GM19043 (cell line): ENCODE data around the gene SPINT3.
"Not testable (repeated sequence)": the region's sequence is repeated elsewhere in the genome, so short reads cannot be mapped to it uniquely, and the experiment has no call there.

Experiments
- ATAC-seq: cut with Tn5 transposase; IDR thresholded peaks from one replicate; pipeline ENCODE4 v1.9.1; 2021; ENCODE audit warnings: low read depth; ENCODE audit not compliant: unreplicated experiment

SPINT3 gene

GRCh38 chr20:45503403-45503802 lies 12.0 kb downstream of the SPINT3 start:
- no peak for ATAC-seq

- no peak for ATAC-seq
Measured at GRCh38 chr20:45502561-45502960, 12.9 kb downstream of the SPINT3 start.

- no peak for ATAC-seq
Measured at GRCh38 chr20:45501600-45501999, 13.8 kb downstream of the SPINT3 start.

GRCh38 chr20:45500022-45500421 lies 15.4 kb downstream of the SPINT3 start:
- ATAC-seq = no peak

DNA sequence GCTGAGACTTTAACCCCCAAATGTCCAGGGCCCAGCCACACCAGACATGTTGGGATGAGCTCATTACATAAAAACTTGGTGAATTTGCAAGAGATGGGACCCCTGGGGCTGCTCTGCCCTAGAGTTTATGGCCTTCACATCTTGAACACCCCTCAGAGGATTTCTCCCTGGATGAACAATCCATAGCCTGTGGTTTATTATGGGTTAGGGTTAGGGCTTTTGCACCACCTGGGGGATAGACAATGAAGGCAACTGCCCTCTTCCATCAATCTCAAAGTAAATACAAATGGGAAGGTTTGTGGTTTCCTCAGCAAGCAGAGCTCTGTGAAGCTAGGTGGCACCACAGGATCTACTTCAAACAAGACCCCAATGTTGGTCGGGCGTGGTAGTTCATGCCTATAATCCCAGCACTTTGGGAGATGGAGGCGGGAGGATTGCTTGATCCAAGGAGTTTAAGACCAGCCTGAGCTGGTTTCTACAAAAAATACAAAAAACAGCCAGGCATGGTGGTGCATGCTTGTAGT lies 17.4 kb downstream of the SPINT3 start:
- ATAC-seq = no peak

DNA sequence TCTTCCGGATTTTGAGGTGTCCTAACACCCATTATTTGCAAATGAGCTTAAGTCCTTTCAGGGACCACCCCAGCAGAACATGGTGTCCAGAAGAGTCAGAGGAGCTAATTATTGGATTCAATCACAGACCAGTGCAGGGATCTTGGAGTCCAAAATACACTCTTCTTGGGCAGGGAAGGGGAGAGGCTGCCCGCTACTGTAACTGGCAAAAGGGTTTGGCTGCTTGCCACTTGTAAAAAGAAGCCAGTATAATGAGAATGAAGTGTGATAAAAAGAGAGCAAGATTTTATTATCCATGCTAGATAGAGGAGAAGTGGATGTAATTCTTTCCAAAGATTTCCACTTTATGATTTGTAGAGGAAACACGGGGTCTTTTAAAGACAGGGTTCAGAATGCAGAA lies 19.3 kb downstream of the SPINT3 start:
- no peak for ATAC-seq

- no peak for ATAC-seq
Measured at GRCh38 chr20:45495501-45495941, 19.9 kb downstream of the SPINT3 start.

DNA sequence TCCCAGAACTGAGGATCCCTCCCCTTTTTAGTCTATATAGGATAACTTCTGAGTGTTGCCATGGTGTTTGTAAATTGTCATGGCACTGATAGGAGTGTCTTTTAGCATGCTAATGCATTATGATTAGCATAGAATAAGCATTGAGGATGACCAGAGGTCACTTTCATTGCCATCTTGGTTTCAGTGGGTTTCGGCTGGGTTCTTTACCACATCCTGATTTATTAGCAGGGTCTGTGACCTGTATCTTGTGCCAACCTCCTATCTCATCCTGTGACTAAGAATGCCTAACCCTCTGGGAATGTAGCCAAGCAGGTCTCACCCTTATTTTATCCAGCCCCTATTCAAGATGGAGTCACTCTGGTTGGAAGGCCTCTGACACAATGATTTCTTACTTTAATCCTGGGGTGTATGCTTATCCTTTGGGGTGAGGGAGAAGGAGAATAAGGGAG lies 26.3 kb downstream of the SPINT3 start:
- ATAC-seq = no peak

DNA sequence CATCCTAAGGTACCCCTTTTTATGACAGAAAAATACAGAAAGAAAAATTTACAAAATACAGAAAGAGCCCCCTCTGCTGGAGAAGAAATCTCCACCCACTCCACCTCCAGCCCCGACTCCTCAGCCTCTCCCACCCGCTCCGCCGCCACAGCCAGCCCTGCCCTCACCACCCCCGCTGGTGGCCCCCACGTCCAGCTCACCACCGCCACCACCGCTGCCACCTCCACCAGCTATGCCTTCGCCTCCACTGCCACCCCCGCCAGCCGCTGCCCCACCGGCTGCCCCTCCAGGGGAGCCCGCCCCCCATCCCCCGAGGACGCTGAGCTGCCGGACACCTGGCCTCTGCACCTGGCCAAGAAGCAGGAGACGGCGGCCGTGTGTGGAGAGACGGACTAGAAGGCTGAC lies 28.2 kb downstream of the SPINT3 start:
- ATAC-seq = no peak

DNA sequence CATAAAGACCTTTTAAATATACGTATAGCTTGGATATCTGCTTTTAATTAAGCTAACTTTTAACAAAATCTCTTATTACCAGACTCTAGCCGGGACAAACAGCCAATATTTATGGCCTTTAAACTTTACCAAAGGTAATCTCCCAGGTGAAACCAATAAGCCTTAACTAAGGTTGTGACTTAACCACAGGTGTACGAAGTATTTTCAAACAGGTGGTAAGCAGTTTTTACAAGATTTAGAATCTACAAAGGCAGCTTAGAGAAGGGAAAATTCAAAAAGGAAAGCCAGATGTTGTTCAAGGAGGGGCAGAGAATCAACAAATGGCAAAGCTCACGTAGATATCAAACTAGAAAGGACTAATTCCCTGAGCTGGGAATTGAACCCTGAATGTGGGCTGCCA lies 30.0 kb downstream of the SPINT3 start:
- ATAC-seq = no peak

DNA sequence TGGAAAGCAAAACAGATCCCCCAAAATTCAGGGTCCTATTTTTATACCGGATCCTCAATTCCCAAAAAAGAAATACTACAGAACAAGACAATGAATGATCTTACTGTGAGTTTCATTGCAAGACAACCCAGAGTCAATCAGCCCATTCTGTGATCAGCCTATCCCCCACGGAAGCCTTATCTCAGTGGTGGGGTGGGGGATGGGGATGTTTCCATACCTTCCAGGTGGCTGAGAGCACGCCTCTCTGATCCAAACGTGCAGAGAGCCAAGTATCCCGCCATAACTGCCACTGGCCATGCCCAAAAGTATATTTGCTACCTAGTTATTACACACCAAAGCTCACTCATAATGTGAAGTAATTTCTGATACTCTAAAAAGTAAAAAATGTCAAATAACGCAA lies 30.7 kb downstream of the SPINT3 start:
- no peak for ATAC-seq

DNA sequence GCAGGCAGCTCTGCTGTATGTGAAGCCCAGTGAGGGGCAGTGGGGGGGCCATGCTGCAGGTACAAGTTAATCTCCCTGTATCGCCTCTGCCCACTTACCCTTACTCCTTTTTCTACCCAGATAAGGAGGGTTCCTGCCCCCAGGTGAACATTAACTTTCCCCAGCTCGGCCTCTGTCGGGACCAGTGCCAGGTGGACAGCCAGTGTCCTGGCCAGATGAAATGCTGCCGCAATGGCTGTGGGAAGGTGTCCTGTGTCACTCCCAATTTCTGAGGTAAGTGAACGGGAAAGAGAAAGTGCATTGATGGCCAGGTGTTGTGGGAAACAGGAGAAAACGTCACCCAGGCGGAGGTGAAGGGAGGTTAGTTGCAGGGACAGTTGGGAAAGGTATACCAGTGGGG lies 35.6 kb downstream of the SPINT3 start:
- no peak for ATAC-seq

GRCh38 chr20:45477530-45478148 lies 37.8 kb downstream of the SPINT3 start:
- not testable (repeated sequence) for ATAC-seq

- ATAC-seq = not testable (repeated sequence)
Measured at GRCh38 chr20:45472286-45472685, 43.1 kb downstream of the SPINT3 start.

- ATAC-seq = no peak
Measured at GRCh38 chr20:45470937-45471336, 44.5 kb downstream of the SPINT3 start.

DNA sequence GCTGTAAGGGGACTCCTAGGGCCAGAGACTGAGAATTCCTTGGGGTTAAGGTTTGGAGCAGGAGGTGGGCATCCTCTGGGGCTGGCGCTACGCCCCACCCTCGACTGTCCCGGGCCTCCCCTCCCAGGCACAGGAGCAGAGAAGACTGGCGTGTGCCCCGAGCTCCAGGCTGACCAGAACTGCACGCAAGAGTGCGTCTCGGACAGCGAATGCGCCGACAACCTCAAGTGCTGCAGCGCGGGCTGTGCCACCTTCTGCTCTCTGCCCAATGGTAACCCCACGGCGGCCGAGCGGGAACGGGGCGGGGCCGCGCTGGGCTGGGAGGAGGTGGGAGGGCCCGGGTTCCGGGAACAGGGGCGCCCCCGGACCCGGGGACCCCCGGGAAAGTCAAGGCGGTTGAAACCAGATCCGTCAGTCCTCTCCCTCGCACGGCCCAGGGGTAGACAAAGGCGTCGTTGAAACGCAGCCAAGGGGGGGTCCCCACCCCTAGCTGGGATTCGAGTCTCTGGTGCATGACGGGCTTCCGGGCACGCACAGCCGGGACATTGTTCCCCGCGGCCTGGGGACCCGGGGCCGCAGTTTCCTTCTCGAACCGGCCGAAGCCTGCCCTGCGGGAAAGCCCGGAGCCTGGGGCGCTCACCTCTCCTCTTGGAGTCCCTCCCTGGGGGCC lies 45.0 kb downstream of the SPINT3 start:
- ATAC-seq = peak; percentile 59

- ATAC-seq = no peak
Measured at GRCh38 chr20:45469336-45470261, 45.8 kb downstream of the SPINT3 start, which contains the start of gene WFDC2. WFDC2 (plus strand) TSS chr20:45469753; CDS start chr20:45469782, 29 bp downstream.

DNA sequence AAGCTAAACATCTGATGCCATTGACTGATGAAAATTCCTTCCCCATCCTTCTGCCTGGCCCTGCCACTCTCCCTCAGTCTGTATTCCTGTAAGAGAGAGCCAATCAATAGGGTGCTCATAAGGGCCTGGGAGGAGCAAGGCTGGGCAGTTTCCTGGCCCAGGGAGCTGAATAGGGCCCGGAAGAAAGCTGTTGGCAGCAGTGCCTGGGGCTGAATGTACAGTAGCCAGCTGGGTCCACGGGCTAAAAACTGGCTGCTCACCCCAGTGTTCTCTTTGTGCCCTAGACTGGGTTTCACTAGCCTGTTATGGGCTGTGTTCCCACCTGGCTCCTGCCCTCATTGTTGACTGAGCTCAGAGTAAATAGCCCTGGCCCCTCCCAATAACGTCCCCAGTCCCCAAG lies 47.6 kb downstream of the SPINT3 start:
- no peak for ATAC-seq

GRCh38 chr20:45467172-45467571 lies 48.2 kb downstream of the SPINT3 start:
- ATAC-seq = no peak

- no peak for ATAC-seq
Measured at GRCh38 chr20:45465491-45466266, 49.7 kb downstream of the SPINT3 start.
